Fibroblast of lung (primary cell): ENCODE measurements around the gene PRCD.
"Not testable (repeated sequence)": the region's sequence is repeated elsewhere in the genome, so short reads cannot be mapped to it uniquely, and the experiment has no call there.

ENCODE experiments used
- EZH2 ChIP-seq: IDR thresholded peaks from 2 replicates; pipeline ENCODE4 v1.5.1; 2012; ENCODE audit warnings: low read length, control low read depth, mild to moderate bottlenecking; ENCODE audit errors: missing control alignments
- TF ChIP-seq, protein P1 (sequence below), 2 donors: IDR thresholded peaks in 1 of 2; conservative IDR thresholded peaks in 1 of 2; 1 replicate in 1 of 2; 2 replicates in 1 of 2; pipeline ENCODE4 v1.5.1; 2011 to 2012; ENCODE audit warnings: low read length in 2 of 2, control low read depth in 1 of 2, inconsistent platforms in 1 of 2, low read depth in 1 of 2, mild to moderate bottlenecking in 1 of 2

- TF ChIP-seq EZH2, result not testable (repeated sequence)
- TF ChIP-seq, protein P1, sequence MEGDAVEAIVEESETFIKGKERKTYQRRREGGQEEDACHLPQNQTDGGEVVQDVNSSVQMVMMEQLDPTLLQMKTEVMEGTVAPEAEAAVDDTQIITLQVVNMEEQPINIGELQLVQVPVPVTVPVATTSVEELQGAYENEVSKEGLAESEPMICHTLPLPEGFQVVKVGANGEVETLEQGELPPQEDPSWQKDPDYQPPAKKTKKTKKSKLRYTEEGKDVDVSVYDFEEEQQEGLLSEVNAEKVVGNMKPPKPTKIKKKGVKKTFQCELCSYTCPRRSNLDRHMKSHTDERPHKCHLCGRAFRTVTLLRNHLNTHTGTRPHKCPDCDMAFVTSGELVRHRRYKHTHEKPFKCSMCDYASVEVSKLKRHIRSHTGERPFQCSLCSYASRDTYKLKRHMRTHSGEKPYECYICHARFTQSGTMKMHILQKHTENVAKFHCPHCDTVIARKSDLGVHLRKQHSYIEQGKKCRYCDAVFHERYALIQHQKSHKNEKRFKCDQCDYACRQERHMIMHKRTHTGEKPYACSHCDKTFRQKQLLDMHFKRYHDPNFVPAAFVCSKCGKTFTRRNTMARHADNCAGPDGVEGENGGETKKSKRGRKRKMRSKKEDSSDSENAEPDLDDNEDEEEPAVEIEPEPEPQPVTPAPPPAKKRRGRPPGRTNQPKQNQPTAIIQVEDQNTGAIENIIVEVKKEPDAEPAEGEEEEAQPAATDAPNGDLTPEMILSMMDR (conservative IDR thresholded peaks at IDR 0.05 in 1 of 2, IDR thresholded peaks at IDR 0.05 in 1 of 2; ENCODE audit: low read depth in 1 of 2, low read length in 2 of 2), result not testable (repeated sequence)
Measured at GRCh38 chr17:76525513-76525833, 14.4 kb upstream of the PRCD start.
